ENCODE data around the gene PKMYT1. TPM values are rescaled to one million over a fixed set of nuclear protein-coding genes. Genes with fewer than 3 reads are reported as not detected.

The PKMYT1 gene
- total RNA-seq = 1 to 10 TPM in 2 of 4 donors, under 1 TPM in 2; 0.60 to 1.6 (median 1.1) TPM

DNA sequence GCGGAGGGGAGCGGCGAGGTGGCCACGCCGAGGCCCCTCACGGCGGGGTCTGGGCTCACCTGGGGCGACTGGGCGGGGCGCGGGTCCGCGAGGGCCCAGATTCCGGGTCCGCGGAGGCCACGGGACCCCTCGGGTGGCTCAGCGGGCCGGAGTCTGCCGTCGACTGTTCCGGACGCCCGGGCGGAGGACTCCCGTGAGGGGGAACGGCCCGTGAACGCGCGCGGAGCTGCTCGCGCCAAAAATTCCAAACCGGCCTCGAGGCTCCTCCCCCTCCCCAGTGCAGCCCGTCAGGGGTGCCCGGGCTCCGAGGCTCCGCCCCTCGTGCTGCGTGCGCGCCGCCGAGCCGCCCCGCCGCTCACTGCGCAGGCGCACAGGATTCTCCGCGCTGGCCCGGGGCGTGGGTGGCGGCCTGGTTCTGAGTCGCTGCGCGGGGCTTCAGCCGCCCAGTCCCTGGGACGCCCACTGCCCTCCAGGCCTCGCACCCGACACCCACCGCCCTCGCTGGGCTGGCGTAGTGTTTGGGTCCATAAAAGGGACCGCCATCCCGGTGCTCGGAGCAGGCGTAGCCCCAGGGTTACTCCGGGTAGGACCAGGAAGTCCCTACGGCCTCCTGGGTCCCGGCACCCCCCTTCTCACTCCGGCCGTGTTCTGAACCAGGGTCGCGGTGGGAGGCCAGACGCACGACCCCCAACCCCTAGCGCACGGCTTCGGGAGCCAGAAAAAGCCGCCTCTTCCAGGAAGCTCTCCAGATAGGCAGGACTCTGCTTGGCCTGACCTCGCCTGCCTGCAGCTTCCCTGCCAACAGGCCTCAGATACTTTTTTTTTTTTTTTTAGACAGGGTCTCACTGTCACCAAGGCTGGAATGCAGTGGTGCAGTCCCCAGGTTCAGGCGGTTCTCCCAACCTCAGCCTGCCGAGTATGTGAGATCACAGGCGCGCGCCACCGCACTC lies at the start of gene PKMYT1:
Gene PKMYT1 (minus strand): TSS at position 220 of the 950 bp plus-strand sequence. CDS start 789 bp downstream, outside the sequence.
- H3K4me3 ChIP-seq = peak within 1 kb of the TSS; percentile 61 to 93 (median 88)
- peaks cover 0 to 25% of the 10 kb centered on the region in 2 donors for H3K27me3 ChIP-seq
- H3K27ac ChIP-seq = peak within 1 kb of the TSS; percentile 63 to 93 (median 91)
- TF ChIP-seq EP300 (IDR thresholded peaks at IDR 0.05) = peak; percentile 7 to 88
- TF ChIP-seq, protein P1, sequence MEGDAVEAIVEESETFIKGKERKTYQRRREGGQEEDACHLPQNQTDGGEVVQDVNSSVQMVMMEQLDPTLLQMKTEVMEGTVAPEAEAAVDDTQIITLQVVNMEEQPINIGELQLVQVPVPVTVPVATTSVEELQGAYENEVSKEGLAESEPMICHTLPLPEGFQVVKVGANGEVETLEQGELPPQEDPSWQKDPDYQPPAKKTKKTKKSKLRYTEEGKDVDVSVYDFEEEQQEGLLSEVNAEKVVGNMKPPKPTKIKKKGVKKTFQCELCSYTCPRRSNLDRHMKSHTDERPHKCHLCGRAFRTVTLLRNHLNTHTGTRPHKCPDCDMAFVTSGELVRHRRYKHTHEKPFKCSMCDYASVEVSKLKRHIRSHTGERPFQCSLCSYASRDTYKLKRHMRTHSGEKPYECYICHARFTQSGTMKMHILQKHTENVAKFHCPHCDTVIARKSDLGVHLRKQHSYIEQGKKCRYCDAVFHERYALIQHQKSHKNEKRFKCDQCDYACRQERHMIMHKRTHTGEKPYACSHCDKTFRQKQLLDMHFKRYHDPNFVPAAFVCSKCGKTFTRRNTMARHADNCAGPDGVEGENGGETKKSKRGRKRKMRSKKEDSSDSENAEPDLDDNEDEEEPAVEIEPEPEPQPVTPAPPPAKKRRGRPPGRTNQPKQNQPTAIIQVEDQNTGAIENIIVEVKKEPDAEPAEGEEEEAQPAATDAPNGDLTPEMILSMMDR (IDR thresholded peaks at IDR 0.05) = peak in 2 of 5 experiments; percentile 9 to 20
- TF ChIP-seq POLR2A (IDR thresholded peaks at IDR 0.05) = peak; percentile 83 to 92
- peaks cover 0 to 43% (median 19%) of the 10 kb centered on the region in 4 donors for H3K4me1 ChIP-seq
- no peaks in the 10 kb centered on the region for H3K36me3 ChIP-seq
- H3K9me3 ChIP-seq = no peaks in the 10 kb centered on the region
- DNase-seq (ENCODE audit: low spot score in 2 of 2) = peak; percentile 76 to 78
- 13 to 22% methylated on average over 25 to 41 of the region's 91 CpGs for WGBS, 2 donors

DNA sequence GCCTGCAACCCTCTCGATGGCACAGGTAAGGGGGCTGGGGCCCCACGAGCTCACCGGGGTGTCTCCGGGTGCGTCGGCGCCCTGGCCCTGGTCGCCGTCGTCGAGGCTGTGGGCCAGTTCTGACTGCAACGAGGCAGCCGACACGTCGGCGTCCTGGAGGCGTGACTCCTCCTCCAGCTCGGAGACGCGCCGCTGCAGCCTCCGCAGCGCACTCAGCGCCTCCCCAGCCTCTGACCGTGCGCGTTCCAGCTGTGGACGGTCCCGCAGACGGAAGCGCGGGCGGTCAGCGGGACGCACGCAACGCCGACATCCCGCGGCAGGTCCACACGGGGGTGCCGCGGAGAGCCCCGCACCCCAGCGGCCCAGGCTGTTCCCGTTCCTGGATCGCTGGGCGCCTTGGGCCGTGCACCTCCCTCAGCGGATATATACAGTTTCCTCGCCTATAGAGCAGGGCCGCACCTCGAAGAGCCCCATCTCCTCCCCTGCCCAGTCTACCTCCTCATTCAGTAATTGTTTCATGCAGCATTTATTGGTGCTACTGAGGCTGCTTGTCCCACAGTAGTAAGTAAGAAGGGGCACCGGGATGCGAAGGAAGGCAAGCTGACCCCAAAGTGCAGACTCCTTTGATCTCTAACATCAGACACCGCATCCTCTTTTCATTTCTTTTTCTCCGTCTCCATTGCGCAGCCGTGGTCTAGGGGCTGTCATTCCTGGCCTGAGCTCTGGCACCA lies 49.4 kb upstream of the PKMYT1 start:
- Histone ChIP-seq H3K4me1 (peaks cover 0 to 36% (median 16%) of the 10 kb centered on the region in 4 donors), H3K4me3 (no peak overlapping the region), H3K36me3 (peaks cover 0 to 22% (median 5%) of the 10 kb centered on the region in 3 donors), H3K27ac (no peak overlapping the region), H3K27me3 (peaks cover 0 to 62% of the 10 kb centered on the region in 2 donors), H3K9me3 (no peaks in the 10 kb centered on the region)
- TF ChIP-seq, protein P1 (IDR thresholded peaks at IDR 0.05) = no peak
- no peak for DNase-seq (ENCODE audit: low spot score in 2 of 2)
- WGBS, 2 donors = 11 to 16% methylated on average over 45 to 59 of the region's 59 CpGs

DNA sequence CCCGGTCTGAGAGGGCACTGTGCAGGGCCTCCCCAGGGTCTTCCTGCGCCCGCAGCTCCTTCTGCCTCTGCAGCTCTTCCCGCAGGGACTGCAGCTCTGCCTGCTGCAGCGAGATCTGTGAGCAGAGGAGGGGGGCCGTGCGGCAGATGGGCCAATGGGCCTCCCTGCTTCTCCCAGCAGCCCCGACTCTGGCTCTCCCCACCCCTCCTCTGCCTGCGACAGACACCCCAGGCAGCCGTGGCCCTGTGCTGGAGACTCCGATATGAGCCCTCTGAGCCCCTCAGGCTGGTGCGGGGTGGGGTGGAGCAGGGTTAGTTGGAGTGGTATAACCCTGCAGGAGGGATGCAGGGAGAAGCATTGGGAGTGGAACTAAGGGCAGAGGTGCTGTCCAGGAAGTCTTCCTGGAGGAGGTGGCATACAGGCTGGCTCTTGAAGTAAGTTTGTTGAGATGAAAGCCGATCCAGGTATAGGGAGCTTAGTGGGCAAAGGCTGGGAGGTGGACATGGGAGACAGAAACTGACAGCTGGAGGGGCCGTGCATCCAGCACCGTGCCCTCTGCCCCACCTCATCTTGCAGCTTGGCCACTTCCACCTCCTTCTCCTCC lies 48.6 kb upstream of the PKMYT1 start:
- Histone ChIP-seq H3K36me3 (peaks cover 0 to 22% (median 5%) of the 10 kb centered on the region in 3 donors), H3K27ac (no peak overlapping the region), H3K9me3 (no peaks in the 10 kb centered on the region), H3K27me3 (peaks cover 0 to 54% of the 10 kb centered on the region in 2 donors), H3K4me1 (peaks cover 0 to 42% (median 16%) of the 10 kb centered on the region in 4 donors), H3K4me3 (no peak overlapping the region)
- TF ChIP-seq, protein P1 (IDR thresholded peaks at IDR 0.05) = no peak
- TF ChIP-seq EP300 (IDR thresholded peaks at IDR 0.05) = no peak
- TF ChIP-seq POLR2A (IDR thresholded peaks at IDR 0.05) = no peak
- WGBS, 2 donors = 31 to 42% methylated on average over 8 to 15 of the region's 15 CpGs
- DNase-seq (ENCODE audit: low spot score in 2 of 2) = no peak

DNA sequence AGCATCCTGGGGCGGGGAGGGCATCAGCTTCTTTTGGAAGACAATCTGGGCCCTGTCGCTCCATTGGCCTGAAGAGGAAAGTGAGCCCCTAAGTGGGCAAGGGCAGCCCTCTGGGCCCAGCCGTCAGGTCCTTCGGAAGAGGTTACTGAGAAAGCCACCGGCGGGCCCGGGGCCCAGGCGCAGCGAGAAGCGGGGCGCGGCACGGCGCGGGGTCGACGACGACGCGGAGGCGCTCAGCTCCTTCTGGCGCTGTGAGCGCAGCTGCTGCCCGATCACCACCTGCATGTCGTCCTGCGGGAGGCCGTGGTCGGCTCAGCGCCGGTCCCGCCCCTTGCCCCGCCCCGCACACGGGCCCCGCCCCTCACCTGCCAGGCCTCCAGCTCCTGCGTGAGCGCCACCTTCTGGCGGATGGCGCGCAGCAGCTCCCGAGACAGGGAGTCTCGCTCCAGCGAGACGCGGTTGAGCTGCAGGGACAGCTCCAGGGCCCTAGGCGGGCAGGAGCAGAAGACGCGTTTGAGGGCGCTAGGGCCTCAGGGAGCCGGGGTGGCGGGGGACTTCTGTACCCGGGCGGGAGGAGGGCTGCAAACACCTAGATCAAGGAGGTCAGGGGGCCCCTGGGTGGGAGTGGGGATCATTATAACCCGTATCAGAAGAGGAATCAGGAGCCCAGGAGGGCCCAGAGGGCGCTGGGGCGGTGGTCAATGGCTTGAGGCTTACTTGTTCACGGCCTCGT lies 47.9 kb upstream of the PKMYT1 start:
- H3K9me3 ChIP-seq = no peaks in the 10 kb centered on the region
- peaks cover 0 to 22% (median 5%) of the 10 kb centered on the region in 3 donors for H3K36me3 ChIP-seq
- H3K4me1 ChIP-seq = peaks cover 0 to 47% (median 21%) of the 10 kb centered on the region in 4 donors
- no peak for TF ChIP-seq POLR2A (IDR thresholded peaks at IDR 0.05)
- TF ChIP-seq, protein P1 (IDR thresholded peaks at IDR 0.05) = peak; percentile 55 to 81 (median 75)
- TF ChIP-seq EP300 (IDR thresholded peaks at IDR 0.05) = no peak
- H3K27me3 ChIP-seq = peaks cover 0 to 47% of the 10 kb centered on the region in 2 donors
- peak; percentile 40 to 49 for DNase-seq (ENCODE audit: low spot score in 2 of 2)
- H3K27ac ChIP-seq = no peak overlapping the region
- H3K4me3 ChIP-seq = no peak overlapping the region
- 7 to 27% methylated on average over 22 to 43 of the region's 58 CpGs for WGBS, 2 donors
